Hypothalamus (tissue), 51 donors: ENCODE measurements around the gene IRF4.

Experiments used
- DNase-seq, 51 donors: peaks; one replicate each; lab custom pipeline; 2025; lab: John Stamatoyannopoulos, UW

Gene IRF4

GRCh38 chr6:379410-380181, 12.0 kb upstream of the IRF4 start:
- DNase-seq, result no peak

GRCh38 chr6:380234-381218, 11.0 kb upstream of the IRF4 start:
- no peak for DNase-seq

GRCh38 chr6:381742-382461, 9.7 kb upstream of the IRF4 start:
- no peak for DNase-seq

- DNase-seq, result no peak
Observed at GRCh38 chr6:382883-383810, 8.4 kb upstream of the IRF4 start.

GRCh38 chr6:383856-384255, 7.7 kb upstream of the IRF4 start:
- DNase-seq, result no peak

- no peak for DNase-seq
Observed at GRCh38 chr6:384898-385297, 6.7 kb upstream of the IRF4 start.

- no peak for DNase-seq
Observed at GRCh38 chr6:385614-386013, 5.9 kb upstream of the IRF4 start.

GRCh38 chr6:386688-387266, 4.8 kb upstream of the IRF4 start:
- DNase-seq, result no peak

GRCh38 chr6:387293-387741, 4.2 kb upstream of the IRF4 start:
- DNase-seq, result no peak

GRCh38 chr6:388202-388903, 3.2 kb upstream of the IRF4 start:
- no peak for DNase-seq

GRCh38 chr6:389143-389542, 2.4 kb upstream of the IRF4 start:
- DNase-seq, result no peak

GRCh38 chr6:389622-390021, 1.9 kb upstream of the IRF4 start:
- no peak for DNase-seq

GRCh38 chr6:390914-391558, 516 bp upstream of the IRF4 start:
- DNase-seq, result no peak

- DNase-seq, result no peak
Observed at GRCh38 chr6:392441-393390, 1.2 kb downstream of the IRF4 start.

GRCh38 chr6:393391-394221, 2.1 kb downstream of the IRF4 start:
- DNase-seq, result no peak

- DNase-seq, result no peak
Observed at GRCh38 chr6:394641-395289, 3.2 kb downstream of the IRF4 start.
